Measurements from ENCODE around the gene ATE1.

GRCh38 chr10:121848082-121848481 lies 79.7 kb downstream of the ATE1 start:
- TF ChIP-seq EP300 (IDR thresholded peaks at IDR 0.05) (no peak), CTCF (IDR thresholded peaks at IDR 0.05) (no peak), POLR2A (IDR thresholded peaks at IDR 0.05) (no peak)

Data from stomach (tissue), 4 donors.